ENCODE results near the gene CDC14B.
"Not testable (repeated sequence)": the region's sequence is repeated elsewhere in the genome, so short reads cannot be mapped to it uniquely, and the experiment has no call there.

CDC14B gene

DNA sequence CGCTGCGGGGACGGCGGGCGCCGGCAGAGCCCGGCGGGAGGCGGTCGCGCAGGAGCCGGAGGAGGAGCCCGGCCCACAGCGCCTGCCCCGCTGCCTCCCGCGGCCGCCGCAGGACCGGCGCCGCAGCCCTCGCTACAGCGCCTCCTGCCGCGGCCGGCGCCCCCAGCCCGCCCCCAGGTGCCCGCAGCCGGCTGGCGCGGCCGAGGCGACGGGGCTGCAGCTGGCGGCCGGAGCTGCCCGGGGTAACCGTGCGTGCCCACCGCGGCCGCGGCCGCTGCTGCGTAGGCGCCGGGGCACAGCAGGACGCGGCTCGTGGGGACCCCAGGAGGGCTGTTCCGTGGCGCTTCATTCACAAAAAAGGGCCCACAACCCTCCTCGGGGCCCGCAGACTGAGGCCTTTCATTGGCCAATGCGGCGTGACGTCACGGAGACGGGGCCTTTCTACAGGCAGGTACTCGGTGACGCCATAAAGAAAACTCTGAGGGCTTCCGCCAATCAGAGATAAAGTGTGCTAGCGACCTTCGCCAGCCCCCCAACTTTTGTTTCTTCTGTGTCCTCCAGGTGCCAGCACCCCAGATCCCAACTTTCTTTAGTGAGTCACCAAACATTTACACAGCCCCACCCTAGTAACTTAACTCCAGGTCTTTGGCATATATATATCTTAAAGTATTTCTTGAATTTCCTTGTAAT is at the start of gene CDC14B:
TSS of gene CDC14B (minus strand) at position 353 of the 690 bp plus-strand sequence. CDS start 465 bp downstream, outside the sequence.
- no peak for DNase-seq

- no peak for DNase-seq
Measured at GRCh38 chr9:96668868-96669534, 49.4 kb upstream of the CDC14B start.

- no peak for DNase-seq
Measured at GRCh38 chr9:96667363-96667728, 47.7 kb upstream of the CDC14B start.

- DNase-seq: not testable (repeated sequence)
Measured at GRCh38 chr9:96666653-96667362, 47.2 kb upstream of the CDC14B start.

DNA sequence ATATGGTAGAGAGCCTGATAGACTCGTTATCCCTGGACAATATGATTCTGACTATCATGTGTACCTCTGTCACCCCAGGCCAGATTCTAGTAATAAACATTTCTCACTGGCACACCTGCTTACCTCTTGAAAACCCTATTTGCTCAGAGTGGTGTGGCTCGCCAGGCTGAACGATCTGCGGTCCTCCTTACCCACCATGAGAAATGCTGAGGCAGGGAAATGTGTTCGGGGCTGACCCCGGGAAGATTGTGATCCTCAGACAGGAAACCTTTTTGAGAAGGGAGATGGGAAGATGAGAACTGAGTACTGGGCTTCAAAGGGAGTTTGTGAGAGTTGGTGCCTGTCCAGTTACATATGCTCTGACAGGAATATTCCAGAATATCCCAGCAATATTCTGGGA is 46.1 kb upstream of the CDC14B start:
- DNase-seq: no peak

DNA sequence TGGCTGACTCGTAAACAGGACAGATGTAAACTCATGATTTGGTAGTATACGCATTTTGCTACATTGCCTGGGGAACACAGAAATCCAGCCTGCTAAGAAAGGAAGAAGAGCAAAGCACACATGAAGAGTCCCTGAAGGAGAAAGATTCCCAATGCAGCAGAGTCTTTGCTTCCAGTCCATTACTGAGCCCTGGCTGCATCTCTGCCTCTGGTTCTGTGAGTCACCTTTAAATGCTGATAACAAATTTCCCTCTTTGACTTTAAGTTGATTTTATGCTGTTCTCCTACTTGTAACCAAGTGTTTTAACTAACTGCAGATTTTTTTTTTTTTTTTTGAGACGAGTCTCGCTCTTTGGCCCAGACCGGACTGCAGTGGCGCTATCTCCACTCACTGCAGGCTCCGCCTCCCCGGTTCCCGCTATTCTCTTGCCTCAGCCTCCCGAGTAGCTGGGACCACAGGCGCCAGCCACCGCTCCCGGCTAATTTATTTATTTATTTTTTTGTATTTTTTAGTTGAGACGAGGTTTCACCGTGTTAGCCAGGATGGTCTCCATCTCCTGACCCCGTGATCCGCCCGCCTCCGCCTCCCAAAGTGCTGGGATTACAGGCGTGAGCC is 44.0 kb upstream of the CDC14B start:
- no peak for DNase-seq

DNA sequence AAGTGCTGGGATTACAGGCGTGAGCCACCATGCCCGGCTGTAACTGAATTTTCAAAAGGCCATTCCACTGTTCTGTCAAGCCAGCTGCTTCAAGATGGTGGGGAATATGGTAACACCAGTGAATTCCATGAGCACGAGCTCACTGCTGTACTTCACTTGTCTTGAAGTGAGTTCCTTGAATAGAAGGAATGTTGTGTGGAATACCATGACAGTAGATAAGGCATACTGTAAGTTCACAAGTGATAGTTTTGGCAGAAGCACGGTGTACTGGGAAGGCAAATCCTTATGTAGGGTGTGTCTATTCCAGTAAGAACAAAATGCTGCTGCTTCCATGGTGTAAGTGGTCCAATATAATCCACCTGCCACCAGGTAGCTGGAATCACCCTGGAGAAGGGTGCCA is 42.1 kb upstream of the CDC14B start:
- DNase-seq: no peak

DNA sequence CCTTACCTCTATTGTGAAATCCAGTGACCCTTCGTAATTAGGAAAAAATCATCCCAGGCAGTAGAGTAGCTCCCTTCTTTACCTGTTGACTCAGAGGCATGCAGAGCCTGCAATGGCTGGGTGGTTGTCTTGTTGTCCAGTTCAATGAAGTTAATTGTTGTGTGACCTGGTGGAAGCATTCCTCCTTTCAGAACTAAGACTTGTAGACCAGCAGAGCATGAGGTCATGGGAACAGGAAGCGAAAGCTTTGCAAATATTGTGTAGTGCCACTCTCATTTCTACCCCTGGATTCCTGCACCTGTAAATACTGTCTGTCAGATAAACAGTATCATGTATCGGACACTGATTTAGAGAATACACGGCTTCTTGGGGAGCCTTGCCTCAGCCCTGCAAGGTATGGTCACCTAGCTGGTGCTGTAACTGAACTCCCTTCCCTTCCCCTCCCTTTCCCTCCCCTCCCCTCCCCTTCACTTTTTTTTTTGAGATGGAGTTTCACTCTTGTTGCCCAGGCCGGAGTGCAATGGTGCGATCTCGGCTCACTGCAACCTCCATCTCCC is 41.1 kb upstream of the CDC14B start:
- DNase-seq: no peak

DNA sequence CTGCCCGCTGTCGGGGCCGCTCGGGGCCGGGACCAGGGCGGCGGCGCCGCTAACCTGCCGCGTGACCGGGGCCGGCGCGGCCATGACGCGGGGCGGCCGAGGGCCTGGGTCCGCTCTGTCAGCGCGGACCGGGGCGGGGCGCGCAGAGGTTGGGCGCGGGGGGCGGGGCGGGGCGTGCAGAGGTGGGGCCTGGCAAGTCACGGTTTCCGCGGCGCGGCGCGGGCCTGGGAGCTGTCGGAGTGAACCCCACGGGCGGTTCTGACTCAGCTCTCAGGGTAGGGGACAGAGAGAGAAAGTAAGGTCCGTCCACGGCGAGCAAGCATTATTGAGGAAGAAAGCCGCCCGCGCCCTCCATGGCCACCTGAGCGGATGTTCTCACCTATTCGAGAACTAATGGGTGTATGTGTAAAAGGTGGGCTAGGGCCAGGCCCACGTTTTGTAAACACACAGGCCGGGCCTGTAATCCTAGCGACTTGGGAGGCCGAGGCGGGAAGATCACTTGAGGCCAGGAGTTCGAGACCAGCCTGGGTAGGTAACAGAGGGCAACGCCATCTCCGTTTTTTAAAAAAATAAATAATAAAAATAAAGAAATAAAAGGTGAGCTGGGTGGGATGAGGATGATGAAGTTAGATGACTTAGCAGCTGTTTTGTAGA is 35.7 kb upstream of the CDC14B start, which contains the start of gene PRXL2C:
TSS of gene PRXL2C (minus strand) at position 120 of the 654 bp plus-strand sequence. CDS start at position 84, 36 bp downstream.
- peak; percentile 8 for DNase-seq

DNA sequence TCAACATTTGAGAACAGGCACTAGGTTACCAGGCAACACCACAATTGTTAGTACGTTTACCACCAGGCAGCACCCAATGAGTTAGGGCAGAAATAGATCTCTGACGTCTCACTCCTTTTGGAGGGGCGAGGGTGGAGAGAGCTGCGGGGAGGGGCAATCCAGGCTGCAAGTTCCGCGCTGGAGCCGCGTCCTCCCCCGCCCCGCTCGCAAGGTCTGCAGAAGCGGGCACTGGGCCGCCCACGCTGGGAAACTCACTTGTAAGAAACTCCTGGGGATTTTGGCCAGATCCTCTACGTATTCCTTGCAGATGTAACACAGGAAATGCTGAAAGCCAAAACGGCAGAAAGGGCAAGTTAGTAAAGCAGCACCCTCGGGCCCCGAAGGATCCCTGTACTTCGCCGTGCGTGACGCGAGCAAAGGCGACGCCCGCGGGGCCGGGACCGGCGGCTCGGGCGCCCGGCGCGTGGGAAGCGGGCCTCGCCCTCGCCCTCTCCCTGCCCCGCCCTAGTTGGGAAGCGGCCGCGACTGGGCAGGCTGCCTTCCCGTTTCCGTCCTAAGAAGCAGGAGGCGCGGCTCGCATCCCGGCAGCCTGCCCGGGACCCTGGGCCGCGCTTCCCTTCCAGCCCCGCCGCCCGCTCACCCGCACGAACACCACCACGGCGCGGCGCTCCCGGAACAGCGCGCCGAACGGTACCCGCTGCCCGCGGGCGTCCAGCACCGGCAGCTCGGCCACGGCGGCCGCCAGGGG is 35.0 kb upstream of the CDC14B start:
- DNase-seq: peak; percentile 28

DNA sequence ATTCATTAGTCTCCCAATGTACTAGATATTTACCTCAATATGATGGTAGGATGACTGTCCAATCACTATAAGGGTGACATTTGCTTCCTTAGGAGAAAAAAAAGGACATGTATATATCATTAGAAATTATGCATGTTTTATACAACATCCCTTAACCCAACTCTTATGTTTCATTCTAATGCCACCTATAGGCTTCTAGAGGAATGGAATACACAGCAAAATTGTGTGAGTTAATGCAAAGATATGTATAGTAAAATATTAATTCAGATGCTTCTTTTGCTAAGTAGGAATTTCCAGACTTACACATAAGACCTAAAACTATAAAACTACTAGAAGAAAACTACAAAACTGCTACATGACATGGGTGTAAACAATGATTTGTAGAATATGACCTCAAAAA is 32.0 kb upstream of the CDC14B start:
- no peak for DNase-seq

- no peak for DNase-seq
Measured at GRCh38 chr9:96649620-96650324, 30.1 kb upstream of the CDC14B start.

DNA sequence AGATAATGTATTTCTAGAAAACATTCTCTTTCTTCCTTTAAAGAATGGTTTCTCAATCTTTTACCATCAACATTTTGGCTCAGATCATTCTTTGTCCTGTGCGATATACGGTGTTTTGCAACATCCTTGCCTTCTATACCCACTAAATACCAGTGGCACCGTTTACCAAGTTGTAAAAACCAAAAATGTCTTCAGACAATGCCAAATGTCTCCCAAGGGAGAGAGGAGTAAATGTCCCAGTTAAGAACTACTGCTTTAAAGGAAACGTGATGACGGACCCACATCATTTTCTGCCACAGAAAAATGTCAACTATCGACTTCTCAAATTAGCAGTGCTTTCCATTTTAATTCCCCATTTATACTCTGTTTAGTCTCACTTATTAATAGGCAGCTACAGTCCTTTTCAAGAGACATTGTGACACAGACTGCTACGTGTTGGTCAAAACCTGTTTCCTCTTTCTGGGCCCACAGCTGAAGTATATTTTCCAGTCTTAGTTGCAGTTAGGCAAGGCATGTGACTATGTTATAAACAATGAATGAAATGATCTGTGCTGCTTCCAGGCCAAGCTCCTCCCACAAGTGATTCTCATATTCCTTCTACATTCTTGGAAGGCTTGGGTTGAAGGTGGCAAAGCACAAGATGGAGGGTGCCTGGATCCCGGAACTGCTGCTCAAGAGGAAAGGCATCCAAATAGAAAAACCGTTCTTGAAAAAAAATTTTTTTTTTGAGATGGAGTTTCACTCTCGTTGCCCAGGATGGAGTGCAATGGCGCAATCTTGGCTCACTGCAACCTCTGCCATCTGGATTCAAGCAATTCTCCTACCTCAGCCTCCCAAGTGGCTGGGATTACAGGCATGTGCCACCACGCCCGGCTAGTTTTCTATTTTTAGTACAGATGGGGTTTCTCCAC is 26.7 kb upstream of the CDC14B start:
- DNase-seq: peak; percentile 97

GRCh38 chr9:96644137-96644536 is 24.5 kb upstream of the CDC14B start:
- peak; percentile 81 for DNase-seq

DNA sequence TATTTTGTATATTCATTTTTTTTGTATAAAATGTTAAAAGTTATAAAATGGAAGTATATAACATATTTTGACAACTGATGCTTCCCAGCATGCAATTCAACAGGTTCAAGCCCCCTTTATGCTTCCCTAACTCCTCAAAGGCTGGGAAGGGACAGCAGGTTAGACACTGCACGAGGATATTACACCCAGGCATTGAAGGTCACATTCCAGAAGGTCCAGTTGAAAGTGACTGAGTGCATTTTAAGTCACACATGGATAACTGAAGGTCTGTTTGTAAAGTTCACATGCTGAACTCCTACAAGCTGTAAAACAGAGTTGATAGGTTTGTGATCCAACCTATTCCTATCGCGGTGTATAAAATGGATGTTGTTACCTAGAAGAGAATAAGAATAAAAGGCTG is 21.9 kb upstream of the CDC14B start:
- no peak for DNase-seq

GRCh38 chr9:96638606-96639364 is 19.1 kb upstream of the CDC14B start:
- no peak for DNase-seq

DNA sequence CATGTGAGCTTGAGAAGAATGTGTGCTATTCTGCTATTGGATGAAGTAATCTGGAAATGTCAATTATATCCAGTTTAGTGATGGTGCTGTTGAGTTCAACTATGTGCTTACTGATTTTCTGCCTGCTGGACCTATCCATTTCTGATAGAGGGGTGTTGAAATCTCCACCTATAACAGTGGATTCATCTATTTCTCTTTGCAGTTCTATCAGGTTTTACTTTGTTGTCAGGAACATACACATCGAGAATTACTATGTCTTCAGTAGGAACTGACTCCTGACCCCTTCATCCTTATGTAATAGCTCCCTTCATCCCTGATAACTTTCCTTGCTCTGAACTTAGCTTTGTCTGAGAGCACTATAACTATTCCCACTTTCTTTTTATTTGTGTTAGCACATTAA is 16.7 kb upstream of the CDC14B start:
- no peak for DNase-seq

GRCh38 chr9:96633579-96633978 is 13.9 kb upstream of the CDC14B start:
- not testable (repeated sequence) for DNase-seq

DNA sequence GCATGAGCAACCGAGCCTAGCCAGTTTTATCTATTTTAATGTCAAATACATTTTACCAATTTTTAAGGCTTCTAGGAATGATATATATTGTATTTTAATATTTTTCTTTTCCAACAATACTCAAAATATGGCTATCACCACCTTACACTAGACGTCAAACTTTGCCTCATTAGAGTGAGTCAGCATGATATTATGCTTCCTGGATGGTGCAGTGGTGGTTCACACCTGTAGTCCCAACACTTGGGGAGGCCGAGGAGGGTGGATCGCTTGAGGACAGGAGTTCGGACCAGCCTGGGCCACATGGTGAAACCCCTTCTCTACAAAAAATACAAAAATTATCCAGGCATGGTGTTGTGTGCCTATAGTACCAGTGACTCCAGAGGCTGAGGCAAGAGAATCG is 7.3 kb upstream of the CDC14B start:
- no peak for DNase-seq

Measured in GF-D8 (cell line).